Memory B cell (primary cell): ENCODE results near the gene TCAF2.
"Not testable (repeated sequence)": the region's sequence is repeated elsewhere in the genome, so short reads cannot be mapped to it uniquely, and the experiment has no call there.

Experiments used
- ATAC-seq: fragments of 150-1000 bp; cut with Tn5 transposase; 2 replicates; pipeline ENCODE4 v1.10.0; 2021; ENCODE audit warnings: low read depth, mild to moderate bottlenecking, moderate library complexity
- DNase-seq, 2 donors: peaks; one replicate each; pipeline ENCODE4 v3.0.0; 2022; ENCODE audit warnings: low spot score in 2 of 2
- H3K27ac Mint-ChIP-seq: one replicate; pipeline ENCODE4 v1.8.0; 2022; ENCODE audit warnings: mild to moderate bottlenecking, moderate library complexity, mixed read lengths
- H3K27me3 Mint-ChIP-seq: one replicate; pipeline ENCODE4 v1.8.0; 2022; ENCODE audit warnings: mixed read lengths
- H3K36me3 Mint-ChIP-seq: one replicate; pipeline ENCODE4 v1.8.0; 2022; ENCODE audit warnings: mild to moderate bottlenecking, mixed read lengths
- H3K4me1 Mint-ChIP-seq: one replicate; pipeline ENCODE4 v1.8.0; 2022; ENCODE audit warnings: mixed read lengths
- H3K4me3 Mint-ChIP-seq: one replicate; pipeline ENCODE4 v1.8.0; 2022; ENCODE audit warnings: mild to moderate bottlenecking, moderate library complexity, mixed read lengths
- H3K9me3 Mint-ChIP-seq: one replicate; pipeline ENCODE4 v1.8.0; 2022; ENCODE audit warnings: mixed read lengths

TCAF2 gene

DNA sequence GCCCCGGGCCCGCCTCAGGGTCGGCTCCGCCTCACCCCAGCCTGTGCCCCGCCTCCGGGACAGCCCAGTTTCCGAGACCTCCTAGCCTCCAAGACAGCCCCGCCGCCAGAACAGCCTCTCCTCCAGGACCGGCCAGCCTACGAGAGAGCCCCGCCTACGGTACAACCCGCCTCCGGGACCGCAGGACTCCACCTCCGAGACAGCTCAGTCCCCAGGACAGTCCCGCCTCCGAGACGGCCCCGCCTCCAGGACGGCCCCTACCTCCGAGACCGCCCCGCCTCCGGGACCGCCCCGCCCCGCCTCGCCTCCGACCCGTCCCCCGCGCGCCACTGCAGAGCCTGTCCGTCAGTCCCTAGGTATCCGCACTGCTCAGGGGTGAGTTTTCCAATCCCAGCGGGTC is at the start of gene TCAF2:
TCAF2 (plus strand) TSS at position 329 of the 400 bp plus-strand sequence.
- peak within 1 kb of the TSS; percentile 46 for H3K4me3 Mint-ChIP-seq
- ATAC-seq (peak; percentile 78), DNase-seq (peak; percentile 55 to 62)
- not testable (repeated sequence) for H3K4me1 Mint-ChIP-seq, H3K27me3 Mint-ChIP-seq, H3K9me3 Mint-ChIP-seq, H3K27ac Mint-ChIP-seq, H3K36me3 Mint-ChIP-seq

DNA sequence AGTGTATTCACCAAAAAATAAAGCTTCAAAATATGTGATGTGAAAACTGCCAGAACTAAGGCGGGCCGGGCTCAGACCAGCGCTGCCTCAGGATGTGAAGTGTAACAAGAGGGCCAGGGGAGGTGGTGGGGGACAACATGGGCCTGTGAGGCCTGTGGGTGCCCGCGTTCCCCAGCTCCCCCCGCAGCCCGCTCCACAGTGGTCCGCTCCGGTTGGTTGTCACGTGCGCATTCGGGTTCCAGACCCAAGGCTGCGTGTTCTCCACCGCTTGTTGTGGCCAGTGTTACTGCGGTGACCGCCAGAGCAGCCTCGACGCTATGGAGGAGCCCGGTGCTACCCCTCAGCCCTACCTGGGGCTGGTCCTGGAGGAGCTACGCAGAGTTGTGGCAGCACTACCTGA is 49.3 kb upstream of the TCAF2 start, which contains the start of gene CTAGE15:
CTAGE15 (plus strand) TSS at position 301 of the 400 bp plus-strand sequence; CDS start at position 318, 17 bp downstream.
- H3K9me3 Mint-ChIP-seq, H3K4me1 Mint-ChIP-seq, ATAC-seq, H3K4me3 Mint-ChIP-seq, H3K27ac Mint-ChIP-seq, H3K27me3 Mint-ChIP-seq, H3K36me3 Mint-ChIP-seq, DNase-seq: not testable (repeated sequence)

DNA sequence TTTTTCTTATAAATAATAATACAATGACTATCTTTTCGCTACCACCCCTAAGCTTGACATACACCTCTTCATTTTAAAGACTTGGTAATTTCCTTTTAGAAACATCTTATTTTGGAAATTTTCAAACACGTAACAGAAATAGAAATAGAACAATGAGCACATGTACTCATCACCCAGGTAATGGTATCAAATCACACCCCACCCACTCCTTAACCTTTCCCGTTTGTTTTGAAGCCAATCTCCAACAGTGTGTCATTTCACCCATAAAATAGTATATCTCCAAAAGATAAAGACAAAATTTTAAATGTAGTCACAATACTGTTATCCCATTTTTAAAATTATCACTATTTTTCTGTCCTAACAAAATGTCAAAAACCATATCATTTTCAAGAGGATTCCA is 32.6 kb upstream of the TCAF2 start:
- not testable (repeated sequence) for H3K27me3 Mint-ChIP-seq, H3K4me3 Mint-ChIP-seq, ATAC-seq, H3K36me3 Mint-ChIP-seq, H3K9me3 Mint-ChIP-seq, H3K4me1 Mint-ChIP-seq, DNase-seq, H3K27ac Mint-ChIP-seq

DNA sequence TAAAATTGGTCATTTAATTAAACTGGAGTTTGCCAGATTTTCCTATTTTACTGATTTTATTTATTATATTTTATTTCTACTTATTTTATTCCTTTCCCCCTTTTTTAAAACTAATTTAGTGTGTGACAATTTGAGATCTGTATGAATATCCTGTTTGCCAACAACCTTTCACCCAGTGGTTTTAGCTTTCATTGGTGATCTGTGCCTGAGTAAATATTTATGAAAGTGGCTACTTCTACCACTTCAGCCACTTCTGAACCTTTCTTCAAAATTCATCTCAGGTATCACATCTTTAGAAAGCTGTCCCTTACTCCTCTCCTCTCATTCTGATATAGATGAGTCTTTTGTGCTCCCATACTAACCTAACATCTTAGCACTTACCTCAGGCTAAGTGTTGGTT is 30.9 kb upstream of the TCAF2 start:
- H3K36me3 Mint-ChIP-seq, H3K27ac Mint-ChIP-seq, H3K4me1 Mint-ChIP-seq, H3K9me3 Mint-ChIP-seq, H3K4me3 Mint-ChIP-seq, DNase-seq, H3K27me3 Mint-ChIP-seq, ATAC-seq: not testable (repeated sequence)

DNA sequence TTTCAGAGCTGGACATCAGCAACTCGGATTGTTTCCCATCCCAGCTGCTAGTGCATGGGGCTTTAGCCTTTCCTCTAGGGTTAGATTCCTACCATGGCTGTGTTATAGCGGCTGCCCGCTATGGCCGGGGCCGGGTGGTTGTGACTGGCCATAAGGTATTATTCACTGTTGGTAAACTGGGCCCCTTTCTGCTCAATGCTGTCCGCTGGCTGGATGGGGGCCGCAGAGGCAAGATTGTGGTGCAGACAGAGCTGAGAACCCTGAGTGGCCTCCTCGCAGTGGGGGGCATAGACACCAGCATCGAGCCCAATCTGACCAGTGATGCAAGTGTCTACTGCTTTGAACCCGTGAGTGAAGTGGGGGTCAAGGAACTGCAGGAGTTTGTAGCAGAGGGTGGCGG is 22.7 kb upstream of the TCAF2 start:
- not testable (repeated sequence) for H3K9me3 Mint-ChIP-seq, H3K4me1 Mint-ChIP-seq, DNase-seq, H3K36me3 Mint-ChIP-seq, H3K27me3 Mint-ChIP-seq, H3K27ac Mint-ChIP-seq, H3K4me3 Mint-ChIP-seq, ATAC-seq

DNA sequence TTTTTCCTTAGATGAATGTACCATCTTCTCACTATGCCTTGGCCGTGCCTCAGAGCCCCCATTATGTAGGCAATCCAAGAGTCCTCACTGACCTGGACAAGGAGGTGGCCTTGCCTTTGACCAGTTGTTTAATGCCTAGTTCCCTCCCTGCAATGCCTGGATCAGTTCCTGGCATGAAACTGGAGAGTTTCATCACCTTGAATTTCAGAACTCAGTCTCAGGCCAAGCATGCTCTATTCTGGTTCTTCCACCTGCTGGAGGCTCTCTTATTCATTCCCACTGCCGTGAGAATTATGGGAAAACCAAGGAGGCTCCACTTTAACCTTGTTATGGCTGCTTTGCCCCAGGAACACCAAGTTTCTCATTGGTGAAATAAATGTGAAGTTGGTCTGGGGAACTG is 17.2 kb upstream of the TCAF2 start:
- not testable (repeated sequence) for H3K27me3 Mint-ChIP-seq, H3K4me1 Mint-ChIP-seq, DNase-seq, H3K36me3 Mint-ChIP-seq, H3K27ac Mint-ChIP-seq, ATAC-seq, H3K9me3 Mint-ChIP-seq, H3K4me3 Mint-ChIP-seq

DNA sequence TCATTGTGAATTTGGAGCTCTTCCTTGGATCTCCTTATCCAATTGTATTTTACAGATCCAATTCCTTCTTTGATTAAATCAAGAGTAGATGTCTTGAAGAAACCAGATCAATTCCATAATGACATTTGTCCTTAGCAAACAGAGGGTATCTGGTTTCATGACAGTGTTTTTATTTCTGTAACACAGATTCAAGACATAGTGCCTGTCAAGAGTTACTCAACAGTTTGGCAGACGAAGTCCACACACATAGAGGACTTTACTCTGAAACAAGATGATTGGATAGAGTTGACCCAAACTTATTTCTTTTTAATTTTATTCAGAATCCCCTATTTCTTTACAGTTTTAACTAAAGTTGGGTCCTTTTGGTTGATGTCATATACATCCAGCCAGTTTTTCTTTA is 14.7 kb upstream of the TCAF2 start:
- not testable (repeated sequence) for ATAC-seq, H3K9me3 Mint-ChIP-seq

DNA sequence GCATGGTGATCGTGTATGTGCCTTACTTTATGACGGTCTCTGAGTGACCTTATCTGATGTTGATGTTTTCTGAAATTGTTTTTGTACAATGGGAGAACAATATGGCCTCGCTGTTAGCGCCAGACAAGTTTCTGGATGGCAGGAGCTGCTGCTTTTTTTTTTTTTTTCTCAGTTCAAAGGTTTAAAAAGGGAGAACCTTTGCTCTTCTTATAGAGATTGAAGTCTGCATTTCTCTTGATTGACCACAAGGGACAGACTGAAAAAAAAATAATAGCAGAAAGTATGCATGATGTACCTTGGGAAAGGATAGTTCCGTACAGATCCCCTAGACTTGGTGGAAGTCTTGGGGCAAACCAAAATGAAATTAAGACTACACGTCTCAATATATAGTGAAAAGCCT is 5.2 kb upstream of the TCAF2 start:
- not testable (repeated sequence) for H3K27ac Mint-ChIP-seq, H3K4me1 Mint-ChIP-seq, DNase-seq, H3K4me3 Mint-ChIP-seq, H3K36me3 Mint-ChIP-seq, H3K9me3 Mint-ChIP-seq, ATAC-seq, H3K27me3 Mint-ChIP-seq

More for the DNA sequence above, 14.7 kb upstream of the TCAF2 start:
- H3K36me3 Mint-ChIP-seq, H3K27me3 Mint-ChIP-seq, DNase-seq, H3K4me1 Mint-ChIP-seq, H3K27ac Mint-ChIP-seq, H3K4me3 Mint-ChIP-seq: not testable (repeated sequence)

DNA sequence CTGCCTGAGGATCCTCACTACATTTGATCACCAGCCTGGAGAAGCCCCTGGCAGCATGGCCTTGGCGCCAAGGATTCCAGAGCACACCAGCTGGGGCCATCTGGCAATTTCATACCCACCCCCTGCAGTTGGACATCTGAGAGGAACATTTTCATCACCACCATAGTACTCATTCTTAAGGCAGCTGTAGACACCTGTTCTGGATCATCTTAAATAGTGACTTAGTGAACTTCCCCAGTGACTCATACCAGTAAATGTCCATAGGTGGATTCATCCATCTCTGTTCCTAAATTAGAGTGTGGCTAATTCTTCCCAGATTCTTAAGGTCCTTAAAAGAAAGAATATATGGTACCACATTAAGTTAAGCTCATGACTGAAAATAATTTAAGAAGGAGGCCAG is 3.6 kb upstream of the TCAF2 start:
- H3K4me1 Mint-ChIP-seq, ATAC-seq, H3K9me3 Mint-ChIP-seq, H3K36me3 Mint-ChIP-seq, DNase-seq, H3K4me3 Mint-ChIP-seq, H3K27ac Mint-ChIP-seq, H3K27me3 Mint-ChIP-seq: not testable (repeated sequence)

DNA sequence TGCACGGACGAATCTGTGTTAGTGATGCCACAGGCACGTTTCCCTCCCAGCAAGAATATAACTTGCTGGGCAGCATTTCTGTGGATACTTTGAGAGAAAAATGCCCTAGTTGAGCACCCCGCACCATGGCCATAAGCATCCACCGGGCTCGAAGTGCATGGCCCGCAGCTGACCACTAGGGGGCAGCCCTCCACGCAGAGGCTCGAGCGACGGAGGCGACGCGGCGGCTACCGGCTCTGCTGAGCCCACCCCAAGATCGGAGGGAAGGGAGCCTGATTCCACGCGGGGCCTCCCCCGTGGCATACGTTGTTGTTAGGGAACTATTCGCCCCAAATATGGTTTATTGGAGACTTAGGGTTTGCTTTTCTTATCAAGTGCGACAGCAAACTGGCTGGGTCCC is 716 bp upstream of the TCAF2 start:
- H3K36me3 Mint-ChIP-seq, H3K27me3 Mint-ChIP-seq, H3K4me3 Mint-ChIP-seq, DNase-seq, H3K4me1 Mint-ChIP-seq, H3K9me3 Mint-ChIP-seq, H3K27ac Mint-ChIP-seq: not testable (repeated sequence)
- peak; percentile 20 for ATAC-seq

DNA sequence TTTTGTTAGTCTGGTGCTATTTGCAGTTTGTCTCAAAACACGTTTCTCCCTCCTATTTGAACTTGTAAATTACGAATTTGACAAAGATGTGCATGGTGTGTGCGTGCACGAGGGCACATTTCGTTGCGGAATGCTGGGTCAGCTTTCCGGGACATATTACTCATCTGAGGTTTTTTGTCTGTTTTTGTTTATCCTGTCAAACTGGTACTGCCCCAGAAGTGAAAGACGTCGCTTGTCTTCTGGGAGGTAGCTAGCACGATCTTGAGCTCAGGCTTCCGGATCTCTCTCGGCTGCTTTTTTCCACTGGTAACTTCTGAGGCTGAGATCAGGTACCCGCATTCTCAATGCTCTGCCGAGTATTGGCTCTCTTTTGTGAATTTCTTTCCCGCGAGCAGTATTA is 401 bp downstream of the TCAF2 start:
- H3K36me3 Mint-ChIP-seq, H3K27me3 Mint-ChIP-seq, H3K4me3 Mint-ChIP-seq, H3K9me3 Mint-ChIP-seq, H3K4me1 Mint-ChIP-seq, DNase-seq, H3K27ac Mint-ChIP-seq: not testable (repeated sequence)
- ATAC-seq: peak; percentile 30

DNA sequence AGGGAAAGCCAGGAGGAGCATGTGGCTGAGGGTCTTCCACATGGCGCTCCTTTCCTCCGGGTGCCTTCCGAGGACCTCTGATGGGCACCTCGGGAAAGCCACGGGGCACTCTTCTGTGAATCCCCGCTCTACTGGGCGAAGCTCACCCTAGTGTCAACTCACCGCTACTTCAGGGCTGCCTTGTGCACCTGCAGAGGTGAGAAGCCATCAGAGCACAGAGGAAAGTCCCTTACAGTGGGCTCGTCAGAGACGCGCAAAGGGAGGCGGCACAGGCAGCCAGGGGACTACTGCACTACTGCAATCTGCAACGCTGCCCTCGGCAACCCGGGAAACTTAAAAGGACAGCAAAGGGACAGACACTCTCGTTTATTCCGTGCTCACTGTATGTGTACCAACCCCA is 1.4 kb downstream of the TCAF2 start:
- H3K36me3 Mint-ChIP-seq, H3K27ac Mint-ChIP-seq, DNase-seq, H3K27me3 Mint-ChIP-seq, H3K9me3 Mint-ChIP-seq, H3K4me3 Mint-ChIP-seq, H3K4me1 Mint-ChIP-seq: not testable (repeated sequence)
- ATAC-seq: peak; percentile 59

DNA sequence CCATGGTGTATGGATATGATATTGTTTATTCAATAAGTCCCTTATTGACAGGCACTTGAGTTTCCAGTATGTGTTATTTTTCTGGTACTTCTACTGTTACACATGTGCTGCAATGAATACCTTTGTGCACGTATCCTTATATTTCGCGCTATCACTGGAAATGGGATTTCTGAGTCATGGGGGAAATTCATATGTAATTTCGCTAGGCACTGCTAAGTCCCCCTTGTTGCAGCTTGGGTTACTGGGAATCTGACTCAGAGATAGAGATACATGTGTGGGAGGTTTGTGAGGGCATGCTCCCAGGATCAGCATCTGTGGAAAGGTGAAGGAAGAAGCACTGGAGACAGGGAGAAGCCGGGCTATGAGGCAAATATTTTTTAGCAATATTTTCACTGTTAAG is 9.9 kb downstream of the TCAF2 start:
- not testable (repeated sequence) for ATAC-seq, H3K27ac Mint-ChIP-seq, H3K9me3 Mint-ChIP-seq, H3K36me3 Mint-ChIP-seq, H3K27me3 Mint-ChIP-seq, DNase-seq, H3K4me3 Mint-ChIP-seq, H3K4me1 Mint-ChIP-seq

DNA sequence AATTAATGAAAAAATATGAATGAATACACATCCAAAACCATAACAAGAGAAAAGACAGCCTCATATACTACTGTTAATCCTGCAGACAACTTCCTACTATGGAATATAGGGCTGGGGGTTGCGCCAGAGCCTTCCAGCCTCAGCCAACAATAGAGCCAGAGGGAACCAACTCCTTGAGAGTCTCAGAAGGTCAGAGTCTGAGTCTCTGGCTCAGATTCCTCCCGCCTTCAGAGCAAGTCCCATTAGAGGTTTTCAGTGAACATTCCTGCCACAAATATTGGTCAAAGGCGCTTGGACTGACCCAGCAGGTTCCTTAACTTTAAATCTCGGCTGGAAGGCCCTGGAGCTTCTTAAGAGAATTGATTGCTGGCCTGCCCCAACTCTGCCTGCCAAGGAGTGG is 11.7 kb downstream of the TCAF2 start:
- not testable (repeated sequence) for H3K27me3 Mint-ChIP-seq, H3K27ac Mint-ChIP-seq, H3K4me1 Mint-ChIP-seq, H3K4me3 Mint-ChIP-seq, H3K9me3 Mint-ChIP-seq, ATAC-seq, DNase-seq, H3K36me3 Mint-ChIP-seq

DNA sequence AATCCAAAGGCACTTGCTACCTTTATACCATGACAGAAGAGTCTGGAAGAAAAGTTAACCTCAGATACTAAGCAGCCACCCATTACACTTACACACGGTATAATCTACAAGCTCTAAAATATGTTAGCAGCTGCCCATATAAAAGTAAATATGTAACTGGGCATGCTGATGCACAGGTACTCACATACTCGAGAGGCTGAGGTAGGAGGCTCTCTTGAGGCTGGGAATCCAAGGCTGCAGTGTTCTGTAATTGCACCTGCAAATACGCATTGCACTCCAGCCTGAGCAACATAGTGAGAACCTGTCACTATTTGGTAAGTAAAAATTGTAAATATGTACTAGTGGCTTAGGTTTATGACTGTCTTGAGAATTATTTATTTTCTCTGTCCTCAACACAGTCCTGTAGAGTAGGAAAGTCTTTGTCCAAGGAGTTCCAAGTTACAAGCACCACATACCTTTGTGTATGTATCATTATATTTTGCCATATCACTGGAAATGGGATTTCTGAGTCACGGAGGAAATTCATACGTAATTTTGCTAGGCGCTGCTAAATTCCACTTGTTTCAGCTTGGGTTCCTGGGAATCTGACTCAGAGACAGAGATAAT is 12.3 kb downstream of the TCAF2 start:
- H3K4me3 Mint-ChIP-seq, ATAC-seq, H3K27ac Mint-ChIP-seq, H3K36me3 Mint-ChIP-seq, H3K9me3 Mint-ChIP-seq, DNase-seq, H3K27me3 Mint-ChIP-seq, H3K4me1 Mint-ChIP-seq: not testable (repeated sequence)
